Measurements from ENCODE around the gene SH3TC1. TPM values are rescaled to one million over a fixed set of nuclear protein-coding genes. Genes with fewer than 3 reads are reported as not detected.

SH3TC1 gene
- total RNA-seq, 4 donors from 2014 or later: 9.6 to 12.9 (median 12.6) TPM

DNA sequence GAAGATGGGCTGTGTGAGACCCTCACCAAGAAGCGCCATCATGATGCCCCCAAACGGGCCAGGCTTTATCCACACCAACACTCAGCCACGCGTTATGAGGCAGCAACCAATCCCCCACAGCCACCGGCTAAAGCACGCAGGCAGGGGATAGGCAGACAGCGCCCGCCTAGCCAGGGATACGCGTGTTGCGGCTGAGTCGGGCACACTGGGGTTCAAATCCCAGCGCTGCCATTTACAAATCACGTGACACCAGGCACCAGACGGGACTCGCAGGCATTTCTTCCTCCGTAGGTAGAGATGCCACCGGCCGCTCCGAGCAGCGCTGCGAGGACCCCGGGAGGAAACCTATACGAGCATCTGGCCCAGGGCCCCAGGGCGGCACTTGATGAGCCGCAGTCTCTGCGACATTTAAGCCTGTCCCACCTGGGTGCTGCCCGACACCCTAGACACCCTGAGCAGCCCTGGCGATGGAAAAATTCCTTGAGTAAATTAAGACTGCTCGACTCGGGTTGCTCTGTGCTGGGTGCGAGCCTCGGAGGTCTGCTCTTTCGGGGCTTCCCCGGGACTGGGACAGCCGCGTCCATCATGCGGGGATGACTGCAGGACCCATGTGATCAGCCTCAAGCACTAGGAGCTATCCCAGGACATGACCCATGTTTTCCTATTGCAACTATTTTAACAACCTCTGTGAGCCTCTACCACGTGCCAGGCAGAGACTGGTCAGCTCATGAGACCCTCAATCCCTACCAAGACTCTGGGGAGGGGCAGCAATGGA is 46.8 kb upstream of the SH3TC1 start:
- no peaks in the 10 kb centered on the region for H3K9me3 ChIP-seq
- peaks cover 0 to 6% (median under 1%) of the 10 kb centered on the region in 3 donors for H3K4me1 ChIP-seq
- H3K27ac ChIP-seq: no peak overlapping the region
- H3K27me3 ChIP-seq: peaks cover under 1% of the 10 kb centered on the region
- ATAC-seq: no peak
- no peak for TF ChIP-seq POLR2A (IDR thresholded peaks at IDR 0.05)
- no peak for TF ChIP-seq POLR2AphosphoS5 (IDR thresholded peaks at IDR 0.05)
- no peak for TF ChIP-seq EP300 (IDR thresholded peaks at IDR 0.05)
- TF ChIP-seq, protein P1, sequence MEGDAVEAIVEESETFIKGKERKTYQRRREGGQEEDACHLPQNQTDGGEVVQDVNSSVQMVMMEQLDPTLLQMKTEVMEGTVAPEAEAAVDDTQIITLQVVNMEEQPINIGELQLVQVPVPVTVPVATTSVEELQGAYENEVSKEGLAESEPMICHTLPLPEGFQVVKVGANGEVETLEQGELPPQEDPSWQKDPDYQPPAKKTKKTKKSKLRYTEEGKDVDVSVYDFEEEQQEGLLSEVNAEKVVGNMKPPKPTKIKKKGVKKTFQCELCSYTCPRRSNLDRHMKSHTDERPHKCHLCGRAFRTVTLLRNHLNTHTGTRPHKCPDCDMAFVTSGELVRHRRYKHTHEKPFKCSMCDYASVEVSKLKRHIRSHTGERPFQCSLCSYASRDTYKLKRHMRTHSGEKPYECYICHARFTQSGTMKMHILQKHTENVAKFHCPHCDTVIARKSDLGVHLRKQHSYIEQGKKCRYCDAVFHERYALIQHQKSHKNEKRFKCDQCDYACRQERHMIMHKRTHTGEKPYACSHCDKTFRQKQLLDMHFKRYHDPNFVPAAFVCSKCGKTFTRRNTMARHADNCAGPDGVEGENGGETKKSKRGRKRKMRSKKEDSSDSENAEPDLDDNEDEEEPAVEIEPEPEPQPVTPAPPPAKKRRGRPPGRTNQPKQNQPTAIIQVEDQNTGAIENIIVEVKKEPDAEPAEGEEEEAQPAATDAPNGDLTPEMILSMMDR (IDR thresholded peaks at IDR 0.05): no peak
- no peak overlapping the region for H3K4me3 ChIP-seq
- no CpG with 5 or more reads among the region's 39 CpGs for whole genome bisulfite sequencing, 2 donors (ENCODE audit: low coverage in 1 of 2)
- H3K36me3 ChIP-seq: peaks cover 0 to 5% of the 10 kb centered on the region in 2 donors

GRCh38 chr4:8152865-8153257 is 46.2 kb upstream of the SH3TC1 start:
- H3K4me3 ChIP-seq: no peak overlapping the region
- 52% methylated on average over 4 of the region's 6 CpGs; no CpG with 5 or more reads in 1 of the 2 donors for WGBS, 2 donors (ENCODE audit: low coverage in 1 of 2)
- ATAC-seq: no peak
- no peak overlapping the region for H3K27ac ChIP-seq
- H3K4me1 ChIP-seq: peaks cover 0 to 12% (median 6%) of the 10 kb centered on the region in 3 donors
- no peak for TF ChIP-seq POLR2A (IDR thresholded peaks at IDR 0.05)
- TF ChIP-seq, protein P1 (IDR thresholded peaks at IDR 0.05): no peak
- no peak for TF ChIP-seq EP300 (IDR thresholded peaks at IDR 0.05)
- TF ChIP-seq POLR2AphosphoS5 (IDR thresholded peaks at IDR 0.05): no peak
- no peaks in the 10 kb centered on the region for H3K9me3 ChIP-seq
- H3K27me3 ChIP-seq: peaks cover 6% of the 10 kb centered on the region
- H3K36me3 ChIP-seq: peaks cover 0 to 5% of the 10 kb centered on the region in 2 donors

DNA sequence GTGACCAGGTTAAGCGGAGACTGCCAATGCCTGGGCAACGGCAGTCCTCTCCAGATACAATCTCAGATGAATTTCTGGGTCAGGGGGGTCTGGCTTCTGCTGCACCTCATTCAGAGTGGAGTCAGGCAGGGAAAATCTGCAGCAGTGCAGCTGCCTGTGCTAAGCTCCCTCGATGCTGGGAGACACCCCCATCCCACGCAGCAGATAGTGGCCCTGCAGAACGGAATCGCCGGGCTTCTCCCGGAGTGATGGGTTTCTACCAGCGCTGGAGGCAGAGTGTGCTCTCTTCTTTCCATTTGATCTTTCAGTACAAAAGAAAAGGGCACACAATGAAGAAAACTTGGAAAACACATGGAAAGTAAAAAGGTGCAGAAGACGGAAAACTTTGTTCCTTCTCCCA is 45.6 kb upstream of the SH3TC1 start:
- 87 to 95% methylated on average over 7 to 9 of the region's 10 CpGs for WGBS, 2 donors (ENCODE audit: low coverage in 1 of 2)
- ATAC-seq: no peak
- TF ChIP-seq, protein P1 (IDR thresholded peaks at IDR 0.05): no peak
- TF ChIP-seq EP300 (IDR thresholded peaks at IDR 0.05) (no peak), POLR2A (IDR thresholded peaks at IDR 0.05) (no peak), POLR2AphosphoS5 (IDR thresholded peaks at IDR 0.05) (no peak)
- no peak overlapping the region for H3K27ac ChIP-seq
- peaks cover 0 to 5% of the 10 kb centered on the region in 2 donors for H3K36me3 ChIP-seq
- peaks cover 10% of the 10 kb centered on the region for H3K27me3 ChIP-seq
- peaks cover 0 to 18% (median 9%) of the 10 kb centered on the region in 3 donors for H3K4me1 ChIP-seq
- no peak overlapping the region for H3K4me3 ChIP-seq
- H3K9me3 ChIP-seq: no peaks in the 10 kb centered on the region

- H3K27ac ChIP-seq: no peak overlapping the region
- 43 to 60% methylated on average over 2 to 6 of the region's 6 CpGs for WGBS, 2 donors (ENCODE audit: low coverage in 1 of 2)
These were observed 44.0 kb upstream of the SH3TC1 start for GRCh38 chr4:8155048-8155447.

More at GRCh38 chr4:8155048-8155447, 44.0 kb upstream of the SH3TC1 start:
- Histone ChIP-seq H3K4me1 (peaks cover 0 to 27% (median 15%) of the 10 kb centered on the region in 3 donors), H3K9me3 (no peaks in the 10 kb centered on the region), H3K4me3 (no peak overlapping the region), H3K27me3 (peaks cover 10% of the 10 kb centered on the region), H3K36me3 (peaks cover 0 to 5% of the 10 kb centered on the region in 2 donors)
- no peak for TF ChIP-seq POLR2AphosphoS5 (IDR thresholded peaks at IDR 0.05)
- no peak for TF ChIP-seq EP300 (IDR thresholded peaks at IDR 0.05)
- TF ChIP-seq, protein P1 (IDR thresholded peaks at IDR 0.05): no peak
- no peak for TF ChIP-seq POLR2A (IDR thresholded peaks at IDR 0.05)
- no peak for ATAC-seq

Data from gastroesophageal sphincter (tissue), 4 donors.